ENCODE results near the gene CRMP1. TPM values are rescaled to one million over a fixed set of nuclear protein-coding genes. Genes with fewer than 3 reads are reported as not detected.

Gene CRMP1
- total RNA-seq, 1 donor from 2014 or later, result 1.9 TPM

GRCh38 chr4:5919571-5919970 is 26.7 kb upstream of the CRMP1 start:
- peak in 1 of 2 donors; percentile 31 for DNase-seq (ENCODE audit: low spot score in 2 of 2)
- TF ChIP-seq CTCF (IDR thresholded peaks at IDR 0.05), result no peak
- no peaks in the 10 kb centered on the region for H3K27me3 ChIP-seq
- intact Hi-C loops (cut with DNase I), result no loop called here
- H3K9me3 ChIP-seq, result no peaks in the 10 kb centered on the region
- no peak overlapping the region for H3K4me3 ChIP-seq
- no peaks in the 10 kb centered on the region for H3K4me1 ChIP-seq
- no peak overlapping the region for H3K27ac ChIP-seq
- H3K36me3 ChIP-seq, result no peaks in the 10 kb centered on the region

GRCh38 chr4:5919044-5919443 is 26.2 kb upstream of the CRMP1 start:
- Histone ChIP-seq H3K36me3 (no peaks in the 10 kb centered on the region), H3K27me3 (no peaks in the 10 kb centered on the region), H3K27ac (no peak overlapping the region), H3K4me3 (no peak overlapping the region), H3K4me1 (no peaks in the 10 kb centered on the region), H3K9me3 (no peaks in the 10 kb centered on the region)
- intact Hi-C loops (cut with DNase I), result no loop called here
- peak in 1 of 2 donors; percentile 25 for DNase-seq (ENCODE audit: low spot score in 2 of 2)
- TF ChIP-seq CTCF (IDR thresholded peaks at IDR 0.05), result no peak

- TF ChIP-seq CTCF (IDR thresholded peaks at IDR 0.05), result no peak
- intact Hi-C loops (cut with DNase I), result no loop called here
Measured at GRCh38 chr4:5918331-5918985, 25.6 kb upstream of the CRMP1 start.

GRCh38 chr4:5917672-5918071 is 24.8 kb upstream of the CRMP1 start:
- H3K9me3 ChIP-seq, result no peaks in the 10 kb centered on the region
- intact Hi-C loops (cut with DNase I), result no loop called here
- H3K27ac ChIP-seq, result no peak overlapping the region
- H3K27me3 ChIP-seq, result no peaks in the 10 kb centered on the region
- no peak overlapping the region for H3K4me3 ChIP-seq
- no peak for TF ChIP-seq CTCF (IDR thresholded peaks at IDR 0.05)
- DNase-seq (ENCODE audit: low spot score in 2 of 2), result peak in 1 of 2 donors; percentile 25
- no peaks in the 10 kb centered on the region for H3K4me1 ChIP-seq
- no peaks in the 10 kb centered on the region for H3K36me3 ChIP-seq

More at GRCh38 chr4:5918331-5918985, 25.6 kb upstream of the CRMP1 start:
- H3K4me3 ChIP-seq, result no peak overlapping the region
- H3K9me3 ChIP-seq, result no peaks in the 10 kb centered on the region
- H3K4me1 ChIP-seq, result no peaks in the 10 kb centered on the region
- no peak for DNase-seq (ENCODE audit: low spot score in 2 of 2)
- no peaks in the 10 kb centered on the region for H3K27me3 ChIP-seq
- H3K27ac ChIP-seq, result no peak overlapping the region
- no peaks in the 10 kb centered on the region for H3K36me3 ChIP-seq

GRCh38 chr4:5916229-5916628 is 23.3 kb upstream of the CRMP1 start:
- Histone ChIP-seq H3K36me3 (no peaks in the 10 kb centered on the region), H3K9me3 (no peaks in the 10 kb centered on the region), H3K27ac (no peak overlapping the region), H3K27me3 (no peaks in the 10 kb centered on the region), H3K4me3 (no peak overlapping the region), H3K4me1 (no peaks in the 10 kb centered on the region)
- DNase-seq (ENCODE audit: low spot score in 2 of 2), result peak in 1 of 2 donors; percentile 16
- no peak for TF ChIP-seq CTCF (IDR thresholded peaks at IDR 0.05)
- intact Hi-C loops (cut with DNase I), result no loop called here

GRCh38 chr4:5913454-5913853 is 20.6 kb upstream of the CRMP1 start:
- no peak overlapping the region for H3K27ac ChIP-seq
- no peak overlapping the region for H3K4me3 ChIP-seq
- no peaks in the 10 kb centered on the region for H3K9me3 ChIP-seq
- TF ChIP-seq CTCF (IDR thresholded peaks at IDR 0.05), result no peak
- no peaks in the 10 kb centered on the region for H3K27me3 ChIP-seq
- no peak for DNase-seq (ENCODE audit: low spot score in 2 of 2)
- no peaks in the 10 kb centered on the region for H3K4me1 ChIP-seq
- intact Hi-C loops (cut with DNase I), result no loop called here
- no peaks in the 10 kb centered on the region for H3K36me3 ChIP-seq

Measured in ascending aorta (tissue), 2 donors.